ENCODE results near the gene NCKAP1. TPM values are rescaled to one million over a fixed set of nuclear protein-coding genes. Genes with fewer than 3 reads are reported as not detected.

NCKAP1 gene
- total and polyA plus RNA-seq, 2 experiments from 2014 or later = 54.5 to 216 TPM

GRCh38 chr2:182866095-182866460, 172.2 kb downstream of the NCKAP1 start:
- peak overlapping the region; percentile 97 for H3K4me2 ChIP-seq
- H3K27me3 ChIP-seq = no peaks in the 10 kb centered on the region
- H4K20me1 ChIP-seq (ENCODE audit: insufficient read depth, poor library complexity, severe bottlenecking) = no peaks in the 10 kb centered on the region
- DNase-seq (ENCODE audit: low spot score) = peak; percentile 31
- no peaks in the 10 kb centered on the region for H3K79me2 ChIP-seq
- 11% methylated on average over 19 of the region's 19 CpGs for WGBS (ENCODE audit: low lambda C conversion rate, missing lambda C conversion rate)
- no peak overlapping the region for H3K27ac ChIP-seq
- no peaks in the 10 kb centered on the region for H3K9me2 ChIP-seq (replicated peaks; ENCODE audit: insufficient read depth)
- peaks cover 18% of the 10 kb centered on the region for H3K4me1 ChIP-seq (ENCODE audit: insufficient read depth)
- no peak for TF ChIP-seq EZH2phosphoT487 (IDR thresholded peaks at IDR 0.05; ENCODE audit: low read depth, severe bottlenecking, unreplicated experiment)
- no peak for TF ChIP-seq CTCF (IDR thresholded peaks at IDR 0.05; ENCODE audit: poor library complexity)
- TF ChIP-seq EZH2 (IDR thresholded peaks at IDR 0.05; ENCODE audit: borderline replicate concordance) = no peak
- H2AFZ ChIP-seq = peak overlapping the region; percentile 87
- peak overlapping the region; percentile 52 for H3K4me3 ChIP-seq
- H3K36me3 ChIP-seq (replicated peaks; ENCODE audit: insufficient read depth, low read depth) = no peaks in the 10 kb centered on the region
- H3K9me3 ChIP-seq (ENCODE audit: low read depth) = no peaks in the 10 kb centered on the region

- H3K9me2 ChIP-seq (replicated peaks; ENCODE audit: insufficient read depth) = no peaks in the 10 kb centered on the region
- no peak overlapping the region for H3K27ac ChIP-seq
- TF ChIP-seq EZH2 (IDR thresholded peaks at IDR 0.05; ENCODE audit: borderline replicate concordance) (no peak), CTCF (IDR thresholded peaks at IDR 0.05; ENCODE audit: poor library complexity) (no peak), EZH2phosphoT487 (IDR thresholded peaks at IDR 0.05; ENCODE audit: low read depth, severe bottlenecking, unreplicated experiment) (no peak)
- H3K27me3 ChIP-seq = no peaks in the 10 kb centered on the region
- no peaks in the 10 kb centered on the region for H4K20me1 ChIP-seq (ENCODE audit: insufficient read depth, poor library complexity, severe bottlenecking)
- 71% methylated on average over 4 of the region's 4 CpGs for WGBS (ENCODE audit: low lambda C conversion rate, missing lambda C conversion rate)
- no peaks in the 10 kb centered on the region for H3K79me2 ChIP-seq
- no peaks in the 10 kb centered on the region for H3K9me3 ChIP-seq (ENCODE audit: low read depth)
- H3K36me3 ChIP-seq (replicated peaks; ENCODE audit: insufficient read depth, low read depth) = no peaks in the 10 kb centered on the region
- H3K4me2 ChIP-seq = peak overlapping the region; percentile 97
- H3K4me1 ChIP-seq (ENCODE audit: insufficient read depth) = peaks cover 18% of the 10 kb centered on the region
- no peak for DNase-seq (ENCODE audit: low spot score)
- H2AFZ ChIP-seq = no peak overlapping the region
- peak overlapping the region; percentile 10 for H3K4me3 ChIP-seq
These were observed 173.2 kb downstream of the NCKAP1 start for GRCh38 chr2:182864949-182865570.

DNA sequence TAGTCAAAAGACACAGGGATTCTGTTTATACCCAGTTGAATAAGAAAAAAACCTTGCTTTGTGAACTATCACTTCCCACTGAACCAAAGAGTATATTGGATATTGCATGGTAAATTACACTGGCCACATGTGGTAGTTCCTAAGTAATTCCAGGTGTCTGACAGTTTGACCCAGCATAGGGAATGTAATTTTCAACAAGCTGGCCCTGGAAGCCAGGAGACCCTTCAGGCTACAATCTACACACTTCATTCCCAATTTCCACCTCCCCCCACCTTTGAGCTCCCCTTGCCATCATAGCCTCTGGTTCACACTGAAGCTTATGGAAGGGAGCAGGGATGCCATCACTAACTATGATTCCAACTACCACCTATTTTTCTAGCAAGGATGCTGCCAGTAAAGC, 174.6 kb downstream of the NCKAP1 start:
- H3K36me3 ChIP-seq (replicated peaks; ENCODE audit: insufficient read depth, low read depth) = no peaks in the 10 kb centered on the region
- no peak for DNase-seq (ENCODE audit: low spot score)
- no peak overlapping the region for H3K27ac ChIP-seq
- H3K79me2 ChIP-seq = no peaks in the 10 kb centered on the region
- no peaks in the 10 kb centered on the region for H3K9me2 ChIP-seq (replicated peaks; ENCODE audit: insufficient read depth)
- peak overlapping the region; percentile 38 for H3K4me2 ChIP-seq
- no peaks in the 10 kb centered on the region for H3K27me3 ChIP-seq
- no peak overlapping the region for H3K4me3 ChIP-seq
- H3K9me3 ChIP-seq (ENCODE audit: low read depth) = no peaks in the 10 kb centered on the region
- TF ChIP-seq CTCF (IDR thresholded peaks at IDR 0.05; ENCODE audit: poor library complexity) (no peak), EZH2 (IDR thresholded peaks at IDR 0.05; ENCODE audit: borderline replicate concordance) (no peak), EZH2phosphoT487 (IDR thresholded peaks at IDR 0.05; ENCODE audit: low read depth, severe bottlenecking, unreplicated experiment) (no peak)
- H3K4me1 ChIP-seq (ENCODE audit: insufficient read depth) = peaks cover 18% of the 10 kb centered on the region
- no peaks in the 10 kb centered on the region for H4K20me1 ChIP-seq (ENCODE audit: insufficient read depth, poor library complexity, severe bottlenecking)
- H2AFZ ChIP-seq = no peak overlapping the region
